ENCODE data around the gene TRMT44.

Gene TRMT44

DNA sequence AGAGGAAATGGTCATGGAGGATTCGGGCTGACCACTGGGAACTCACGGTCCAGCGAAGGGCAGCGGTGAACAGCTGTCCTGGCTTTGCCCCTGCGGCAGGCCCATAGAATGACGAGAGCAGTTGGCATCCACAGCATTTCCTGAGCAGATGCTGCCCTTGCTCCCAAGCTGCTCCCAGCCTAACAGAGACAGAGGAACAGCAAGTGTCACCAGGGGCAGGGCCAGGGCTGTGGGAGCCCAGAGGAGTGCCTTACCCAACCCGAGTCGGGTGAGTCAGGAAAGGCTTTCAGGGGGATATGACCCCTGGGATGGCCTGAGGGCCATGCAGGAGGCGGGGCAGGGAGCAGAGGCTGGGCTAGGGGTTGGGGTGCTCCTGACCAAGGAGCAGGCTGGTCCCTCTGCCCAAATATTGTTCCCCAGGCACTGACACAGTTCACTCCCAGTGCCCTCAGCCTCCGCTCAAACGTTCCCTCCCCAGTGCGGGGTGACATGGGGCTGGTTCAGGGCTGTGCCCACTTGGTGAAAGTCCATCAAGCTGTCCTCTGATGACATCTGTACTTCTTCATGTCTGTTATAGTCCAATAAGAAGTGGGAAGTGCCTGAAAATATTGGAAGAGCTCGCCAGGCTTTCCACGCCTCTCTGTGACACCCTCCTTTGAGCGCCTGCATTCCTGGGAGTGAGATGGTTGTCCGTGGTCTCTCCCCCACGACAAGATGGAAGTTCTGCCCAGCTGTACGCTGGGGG is 74.9 kb downstream of the TRMT44 start:
- no peak for DNase-seq

- no peak for DNase-seq
These were observed 75.5 kb downstream of the TRMT44 start for GRCh38 chr4:8516061-8516573.

DNA sequence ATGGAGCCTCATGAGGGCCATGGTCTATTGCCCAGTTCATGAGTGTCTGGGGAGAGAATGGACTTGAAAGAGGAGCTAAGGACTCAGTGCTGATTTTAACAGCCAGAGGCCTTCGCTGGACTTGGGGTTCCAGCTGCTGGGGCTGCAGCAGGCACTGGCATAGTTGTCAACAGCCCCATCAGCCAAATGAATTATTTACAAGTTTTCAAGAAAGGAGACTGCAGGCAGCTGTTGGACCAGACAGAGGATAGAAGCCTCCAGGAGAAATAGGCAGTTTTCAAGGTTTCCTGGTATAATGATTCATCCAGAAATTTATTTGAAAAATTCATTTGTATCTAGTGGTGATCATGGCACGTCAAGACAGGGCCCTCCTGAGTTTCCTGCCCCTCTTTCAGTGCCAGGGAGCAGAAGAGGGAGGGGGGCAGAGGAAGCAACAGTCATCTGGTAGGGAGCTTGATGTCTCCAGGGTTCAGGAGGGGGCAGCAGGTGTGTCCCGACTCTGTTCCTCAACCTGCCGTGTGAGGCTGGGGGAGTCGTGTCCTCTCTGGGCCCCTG is 76.5 kb downstream of the TRMT44 start:
- DNase-seq: no peak

DNA sequence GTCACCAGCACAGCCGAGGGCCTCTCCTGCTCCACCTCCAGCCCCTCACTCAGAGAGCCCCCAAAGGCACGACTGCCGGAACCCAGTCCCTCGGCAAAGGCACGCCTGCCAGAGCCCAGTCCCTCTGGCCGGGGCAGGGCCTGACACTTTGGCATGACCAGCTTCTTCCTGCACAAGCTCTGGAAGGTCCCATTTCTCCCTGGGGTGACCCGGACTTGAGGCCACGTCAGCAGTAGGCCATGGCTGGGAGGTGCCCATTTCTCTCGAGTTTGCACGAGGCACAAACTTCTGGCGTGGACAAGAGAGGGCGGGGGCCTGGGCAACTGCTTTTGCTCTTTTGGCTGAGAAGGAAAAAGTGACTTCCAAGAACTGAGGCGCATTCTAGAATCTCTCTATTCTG is 77.4 kb downstream of the TRMT44 start:
- DNase-seq: no peak

GRCh38 chr4:8522160-8523120 is 81.9 kb downstream of the TRMT44 start:
- DNase-seq: no peak

DNA sequence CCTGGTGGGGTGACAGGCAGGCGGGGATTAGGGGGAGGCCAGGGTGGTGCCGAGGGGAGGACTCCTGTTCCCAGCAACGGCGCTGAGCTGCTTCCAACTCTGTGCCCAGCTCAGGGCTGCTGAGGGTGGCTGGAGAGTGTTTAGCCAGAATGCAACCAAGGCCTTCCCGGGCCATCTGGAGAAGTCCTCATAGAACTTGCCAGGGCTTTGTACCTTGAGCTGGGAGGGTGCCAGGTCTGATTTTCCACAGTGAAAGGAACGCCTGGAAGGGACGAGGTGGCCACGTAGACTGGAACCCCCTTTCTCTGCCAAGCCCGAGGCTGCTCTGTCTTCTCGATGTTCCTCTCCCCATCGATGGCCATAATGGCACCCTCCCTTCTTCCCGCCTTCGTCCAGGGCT is 82.6 kb downstream of the TRMT44 start:
- no peak for DNase-seq

- no peak for DNase-seq
These were observed 83.2 kb downstream of the TRMT44 start for GRCh38 chr4:8523766-8524165.

DNA sequence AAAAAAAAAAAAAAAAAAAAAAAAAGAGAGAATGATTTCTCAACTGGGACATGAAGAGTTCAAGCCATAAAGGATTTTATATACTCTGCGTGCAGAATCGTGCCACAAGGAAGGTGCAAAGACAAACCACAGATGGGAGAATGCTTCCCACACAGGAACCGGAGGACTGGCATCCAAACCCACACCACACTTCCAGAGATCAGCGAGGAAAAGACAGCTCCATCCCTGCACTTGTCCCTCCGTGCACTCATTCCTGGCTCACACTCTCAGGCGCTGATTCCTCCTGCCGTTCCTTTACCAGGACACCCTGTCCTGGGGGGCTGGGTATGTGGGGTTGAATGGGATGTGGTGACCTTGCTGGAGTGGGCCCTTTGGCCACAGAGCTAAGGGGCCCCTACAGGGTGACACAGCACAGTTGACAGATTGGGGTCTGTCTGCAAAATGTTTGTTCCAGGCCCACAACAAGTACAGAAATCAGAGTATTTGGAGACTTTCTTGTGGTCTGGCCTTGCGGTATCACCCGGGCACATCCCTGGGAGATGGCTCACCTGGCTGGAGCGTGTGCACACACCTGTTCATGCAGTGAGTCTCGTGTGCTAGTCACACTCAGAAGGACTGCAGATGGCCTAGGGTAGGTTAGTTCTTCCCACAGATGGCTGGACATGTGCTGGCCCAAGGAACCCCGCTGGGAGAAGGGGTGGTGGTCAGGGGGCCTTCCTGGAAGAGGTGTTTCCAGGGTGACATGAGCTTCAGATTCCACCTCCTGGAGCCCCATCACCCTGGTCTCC is 84.2 kb downstream of the TRMT44 start:
- no peak for DNase-seq

DNA sequence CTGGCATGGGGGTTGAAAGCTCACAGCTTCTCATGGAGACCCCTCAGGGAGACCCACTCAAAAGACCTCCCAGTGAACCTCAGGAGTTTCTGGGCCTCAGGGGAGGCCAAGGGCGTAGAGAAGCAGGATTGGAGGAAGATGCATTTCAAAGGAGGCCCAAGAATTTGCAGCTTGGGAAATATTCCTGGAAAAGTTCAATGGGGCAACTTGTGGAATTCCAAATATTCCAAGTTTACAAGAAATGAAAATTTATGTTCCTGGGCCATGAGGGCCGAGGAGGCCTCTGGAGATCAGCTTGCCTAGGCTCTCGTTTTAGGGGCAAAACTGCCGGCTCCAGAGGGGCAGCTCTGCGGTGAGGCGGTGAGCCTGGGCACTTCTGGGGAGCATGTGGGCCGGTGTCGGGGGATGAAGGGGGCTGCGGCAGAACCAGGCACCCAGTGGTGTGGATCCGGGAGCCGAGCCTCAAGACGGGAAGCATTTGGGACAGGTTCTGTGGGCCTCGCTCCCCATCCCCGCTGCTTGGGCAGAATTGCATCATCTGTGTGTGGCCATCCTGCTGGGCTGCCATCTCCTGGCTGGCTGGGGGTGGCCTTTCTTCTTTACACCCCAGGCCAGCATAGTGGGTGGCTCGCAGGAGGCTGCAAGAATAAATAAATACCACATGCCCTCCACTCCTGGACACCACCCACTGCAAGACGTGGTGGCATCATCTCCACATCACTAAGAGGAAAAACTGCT is 85.0 kb downstream of the TRMT44 start:
- DNase-seq: no peak
